HepG2 (cell line): ENCODE measurements around the gene PCGF3. TPM values are rescaled to one million over a fixed set of nuclear protein-coding genes. Genes with fewer than 3 reads are reported as not detected.

ENCODE experiments used
- CBX5 ChIP-seq: sonication (generic); formaldehyde crosslinking; IDR thresholded peaks from 2 replicates; pipeline ENCODE4 v1.4.0; 2020; ENCODE audit warnings: missing genetic modification reagents, borderline replicate concordance
- FOXA1 ChIP-seq, 2 experiments: fragments of 450-650 bp in 1 of 2; sonication (generic) in 1 of 2; formaldehyde crosslinking in 1 of 2; IDR thresholded peaks; 2 replicates each; pipeline versions ENCODE4 v1.4.0 to v1.6.1; 2016 to 2020; ENCODE audit warnings: missing genetic modification reagents in 1 of 2
- FOXJ3 ChIP-seq: sonication (generic); formaldehyde crosslinking; IDR thresholded peaks from 2 replicates; pipeline ENCODE4 v1.4.0; 2020; ENCODE audit warnings: missing genetic modification reagents, mild to moderate bottlenecking, borderline replicate concordance
- GATAD2A ChIP-seq: IDR thresholded peaks from 2 replicates; pipeline ENCODE4 v1.6.1; 2016
- HMGA1 ChIP-seq: sonication (generic); formaldehyde crosslinking; conservative IDR thresholded peaks from 2 replicates; pipeline ENCODE4 v1.4.0; 2020; ENCODE audit warnings: missing genetic modification reagents
- HNF4A ChIP-seq: sonication (generic); formaldehyde crosslinking; IDR thresholded peaks from 2 replicates; pipeline ENCODE4 v1.4.0; 2020; ENCODE audit warnings: missing genetic modification reagents
- HOMEZ ChIP-seq: IDR thresholded peaks from 2 replicates; pipeline ENCODE4 v1.6.1; 2016; ENCODE audit warnings: low read depth
- KAT2B ChIP-seq: fragments of 150-350 bp; IDR thresholded peaks from 2 replicates; pipeline ENCODE4 v1.6.1; 2014; ENCODE audit warnings: low read depth, low read length, borderline replicate concordance
- MBNL3 ChIP-seq: fragments of 250-450 bp; sonication (Bioruptor Pico); conservative IDR thresholded peaks from 2 replicates; pipeline ENCODE4 v1.8.0; 2022; ENCODE audit warnings: mild to moderate bottlenecking, inconsistent platforms
- MED8 ChIP-seq: sonication (generic); formaldehyde crosslinking; IDR thresholded peaks from 2 replicates; pipeline ENCODE4 v1.8.1; 2023; ENCODE audit warnings: mild to moderate bottlenecking, missing genetic modification reagents; ENCODE audit not compliant: insufficient replicate concordance
- NFIC ChIP-seq: IDR thresholded peaks from 2 replicates; pipeline ENCODE4 v1.6.1; 2012; ENCODE audit warnings: mild to moderate bottlenecking, low read length, inconsistent platforms
- PHF20 ChIP-seq: sonication (generic); formaldehyde crosslinking; IDR thresholded peaks from 2 replicates; pipeline ENCODE4 v1.5.0; 2020; ENCODE audit warnings: mild to moderate bottlenecking, missing genetic modification reagents
- PHF8 ChIP-seq: sonication (generic); formaldehyde crosslinking; IDR thresholded peaks from 2 replicates; pipeline ENCODE4 v1.5.0; 2020; ENCODE audit warnings: missing genetic modification reagents
- PITX1 ChIP-seq: sonication (generic); formaldehyde crosslinking; IDR thresholded peaks from 2 replicates; pipeline ENCODE4 v1.5.1; 2020; ENCODE audit warnings: mild to moderate bottlenecking, missing genetic modification reagents
- RBM22 ChIP-seq: fragments of 200-400 bp; formaldehyde crosslinking; optimal IDR thresholded peaks from 2 replicates; pipeline ENCODE3; 2017; ENCODE audit warnings: mild to moderate bottlenecking, low read length, moderate library complexity
- SAP130 ChIP-seq: IDR thresholded peaks from 2 replicates; pipeline ENCODE4 v1.6.1; 2016; ENCODE audit warnings: low read depth
- SIN3A ChIP-seq: IDR thresholded peaks from 2 replicates; pipeline ENCODE4 v1.6.1; 2011; ENCODE audit warnings: low read depth, mild to moderate bottlenecking, control low read depth, low read length, borderline replicate concordance
- SOX13 ChIP-seq, 3 experiments: fragments of 450-650 bp in 1 of 3; sonication (generic) in 1 of 3; formaldehyde crosslinking in 1 of 3; IDR thresholded peaks in 2 of 3; conservative IDR thresholded peaks in 1 of 3; 2 replicates each; pipeline versions ENCODE4 v1.5.0 to v1.6.1; 2016 to 2020; ENCODE audit warnings: antibody characterized with exemption in 1 of 3, mild to moderate bottlenecking in 1 of 3, missing compliant biosample characterization in 1 of 3, missing genetic modification reagents in 1 of 3, moderate library complexity in 1 of 3
- SSRP1 ChIP-seq: IDR thresholded peaks from 2 replicates; pipeline ENCODE4 v1.6.1; 2016; ENCODE audit warnings: control low read depth
- TGIF2 ChIP-seq: IDR thresholded peaks from 2 replicates; pipeline ENCODE4 v1.6.1; 2016; ENCODE audit warnings: control low read depth, missing compliant biosample characterization
- TOPORS ChIP-seq: sonication (generic); formaldehyde crosslinking; IDR thresholded peaks from 2 replicates; pipeline ENCODE4 v1.8.0; 2023; ENCODE audit warnings: mild to moderate bottlenecking, missing genetic modification reagents
- YEATS4 ChIP-seq: sonication (generic); formaldehyde crosslinking; IDR thresholded peaks from 2 replicates; pipeline ENCODE4 v1.4.0; 2020; ENCODE audit warnings: missing genetic modification reagents, borderline replicate concordance
- ZBTB38 ChIP-seq: sonication (generic); formaldehyde crosslinking; IDR thresholded peaks from 2 replicates; pipeline ENCODE4 v1.5.1; 2020; ENCODE audit warnings: mild to moderate bottlenecking, missing genetic modification reagents
- ZNF33B ChIP-seq: sonication (generic); formaldehyde crosslinking; IDR thresholded peaks from 2 replicates; pipeline ENCODE4 v1.5.1; 2020; ENCODE audit warnings: mild to moderate bottlenecking, missing genetic modification reagents
- ZNF441 ChIP-seq: sonication (generic); formaldehyde crosslinking; IDR thresholded peaks from 2 replicates; pipeline ENCODE4 v1.7.0; 2021; ENCODE audit warnings: missing genetic modification reagents, borderline replicate concordance
- ZNF768 ChIP-seq: sonication (generic); formaldehyde crosslinking; IDR thresholded peaks from 2 replicates; pipeline ENCODE4 v1.4.0; 2020; ENCODE audit warnings: missing genetic modification reagents
- polyA plus RNA-seq, 8 experiments: library from polyadenylated mRNA; depleted of rRNA in 3 of 8; stranded (reverse) in 7 of 8; unstranded in 1 of 8; fragments of >200 nt; fragmentation: Illumina TruSeq in 4 of 8; extraction: Trizol in 4 of 8; gene quantifications; 2 replicates each; pipeline versions ENCODE4 v1.2.1 to v1.2.3, GENCODE V29; 2011 to 2016; ENCODE audit warnings: low read depth in 4 of 8, missing spikeins in 1 of 8, mixed read lengths in 1 of 8; ENCODE audit not compliant: insufficient read depth in 1 of 8
- total RNA-seq, 5 experiments: library from RNA; depleted of rRNA; stranded (reverse); fragments of >200 nt; fragmentation: Illumina TruSeq; extraction: Trizol; gene quantifications; 2 replicates each; pipeline ENCODE4 v1.2.3, GENCODE V29; 2016; ENCODE audit warnings: low read depth in 1 of 5
- TF ChIP-seq, protein P1 (sequence below): sonication (generic); formaldehyde crosslinking; IDR thresholded peaks from 2 replicates; pipeline ENCODE4 v1.4.0; 2020; ENCODE audit warnings: missing genetic modification reagents

The PCGF3 gene
- total and polyA plus RNA-seq, 2 of the 13 experiments (the other 11 are each of a cell fraction or from before 2014, with no cell fraction given): 28.6 to 66.2 TPM

DNA sequence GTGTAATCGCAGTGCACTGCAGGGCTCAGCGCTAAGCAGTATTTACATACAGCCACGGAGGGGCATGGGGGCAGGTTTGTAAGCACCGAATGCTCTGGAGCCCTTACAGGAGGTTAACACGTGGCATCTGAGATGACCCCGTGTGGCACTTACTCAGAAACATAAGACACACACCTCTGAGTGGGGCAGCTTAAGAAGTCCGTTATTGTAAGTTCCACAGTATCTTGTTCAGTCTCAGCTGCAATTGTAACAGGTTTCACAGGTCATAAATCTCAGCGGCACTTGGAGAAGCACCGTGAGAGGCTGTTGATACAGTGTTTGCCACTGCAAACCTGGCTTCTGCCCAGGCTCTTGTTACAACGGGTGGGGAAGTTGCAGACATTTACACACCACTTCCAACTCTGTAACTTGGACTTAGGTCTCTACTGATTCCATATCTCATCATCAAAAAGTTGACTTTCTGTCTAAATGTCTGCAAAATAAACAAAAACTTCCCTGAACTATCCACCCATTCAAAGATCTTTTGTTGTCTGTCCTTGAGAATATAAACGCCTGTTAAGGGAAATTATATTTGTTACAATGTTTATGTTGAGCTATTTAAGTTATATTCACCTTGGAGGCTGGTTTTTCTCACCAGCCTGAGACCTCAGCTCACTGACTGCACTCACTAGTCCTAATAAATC, 110.0 kb downstream of the PCGF3 start (continued):
- TF ChIP-seq RBM22 (no peak), HMGA1 (no peak), CBX5 (CRISPR knock-in tag) (no peak), PHF20 (CRISPR knock-in tag) (no peak), YEATS4 (CRISPR knock-in tag) (0 out of 2 replicates have a peak, but pooled peaks have one; percentile 30), FOXJ3 (peak; percentile 89), NFIC (peak; percentile 38; the same call in 1 of the 2 replicates), MBNL3 (CRISPR knock-in tag) (no peak), HOMEZ (CRISPR knock-in tag) (no peak), SOX13 (IDR thresholded peaks at IDR 0.05) (no peak; the same call in 1 of the 2 replicates), SOX13 (CRISPR knock-in tag; conservative IDR thresholded peaks at IDR 0.05 in 1 of 2, IDR thresholded peaks at IDR 0.05 in 1 of 2) (peak in 1 of 2 experiments; percentile 84; a peak in 2 of 4 replicates), FOXA1 (IDR thresholded peaks at IDR 0.05) (no peak), FOXA1 (CRISPR knock-in tag; IDR thresholded peaks at IDR 0.05) (peak; percentile 80), SIN3A (no peak), SSRP1 (CRISPR knock-in tag) (no peak), PHF8 (CRISPR knock-in tag) (no peak), ZNF768 (CRISPR knock-in tag) (no peak), KAT2B (no peak), HNF4A (CRISPR knock-in tag) (peak; percentile 88), GATAD2A (CRISPR knock-in tag) (peak; percentile 81), PITX1 (0 out of 2 replicates have a peak, but pooled peaks have one; percentile 59), ZNF441 (CRISPR knock-in tag) (0 out of 2 replicates have a peak, but pooled peaks have one; percentile 26), TGIF2 (CRISPR knock-in tag) (no peak), ZBTB38 (CRISPR knock-in tag) (no peak), SAP130 (peak; percentile 82), ZNF33B (no peak), TOPORS (CRISPR knock-in tag) (no peak), MED8 (CRISPR knock-in tag) (no peak)
- TF ChIP-seq, protein P1, sequence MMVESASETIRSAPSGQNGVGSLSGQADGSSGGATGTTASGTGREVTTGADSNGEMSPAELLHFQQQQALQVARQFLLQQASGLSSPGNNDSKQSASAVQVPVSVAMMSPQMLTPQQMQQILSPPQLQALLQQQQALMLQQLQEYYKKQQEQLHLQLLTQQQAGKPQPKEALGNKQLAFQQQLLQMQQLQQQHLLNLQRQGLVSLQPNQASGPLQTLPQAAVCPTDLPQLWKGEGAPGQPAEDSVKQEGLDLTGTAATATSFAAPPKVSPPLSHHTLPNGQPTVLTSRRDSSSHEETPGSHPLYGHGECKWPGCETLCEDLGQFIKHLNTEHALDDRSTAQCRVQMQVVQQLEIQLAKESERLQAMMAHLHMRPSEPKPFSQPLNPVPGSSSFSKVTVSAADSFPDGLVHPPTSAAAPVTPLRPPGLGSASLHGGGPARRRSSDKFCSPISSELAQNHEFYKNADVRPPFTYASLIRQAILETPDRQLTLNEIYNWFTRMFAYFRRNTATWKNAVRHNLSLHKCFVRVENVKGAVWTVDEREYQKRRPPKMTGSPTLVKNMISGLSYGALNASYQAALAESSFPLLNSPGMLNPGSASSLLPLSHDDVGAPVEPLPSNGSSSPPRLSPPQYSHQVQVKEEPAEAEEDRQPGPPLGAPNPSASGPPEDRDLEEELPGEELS (CRISPR knock-in tag): peak; percentile 85
